Lung (tissue), 12 donors: ENCODE data around the gene KPNA6. TPM values are rescaled to one million over a fixed set of nuclear protein-coding genes. Genes with fewer than 3 reads are reported as not detected.

Experiments
- ATAC-seq: fragments of 200-7000 bp; cut with Tn5 transposase; one replicate; pipeline ENCODE4 v1.9.1; 2020; ENCODE audit warnings: moderate number of reproducible peaks; ENCODE audit not compliant: insufficient read depth, low FRiP score
- DNase-seq, 3 donors: peaks; one replicate each; pipeline ENCODE4 v3.0.0-alpha.2; 2013 to 2017
- H3K27ac ChIP-seq, 2 donors: one replicate each; pipeline ENCODE4 v1.5.1; 2013; ENCODE audit warnings: mild to moderate bottlenecking in 2 of 2, moderate library complexity in 2 of 2, control low read depth in 1 of 2, inconsistent platforms in 1 of 2, low read depth in 1 of 2, low read length in 1 of 2
- H3K27me3 ChIP-seq, 3 donors: one replicate each; pipeline ENCODE4 v1.5.1; 2013; ENCODE audit warnings: low read length in 2 of 3; ENCODE audit not compliant: control insufficient read depth in 3 of 3, insufficient read depth in 3 of 3
- H3K36me3 ChIP-seq, 4 donors: one replicate each; pipeline ENCODE4 v1.5.1; 2013; ENCODE audit warnings: low read length in 4 of 4, mild to moderate bottlenecking in 1 of 4, moderate library complexity in 1 of 4; ENCODE audit not compliant: control insufficient read depth in 4 of 4, insufficient read depth in 4 of 4
- H3K4me1 ChIP-seq, 5 donors: one replicate each; pipeline ENCODE4 v1.5.1; 2013; ENCODE audit warnings: low read length in 5 of 5, mild to moderate bottlenecking in 2 of 5, moderate library complexity in 1 of 5; ENCODE audit not compliant: control insufficient read depth in 5 of 5, insufficient read depth in 5 of 5
- H3K4me3 ChIP-seq: one replicate; pipeline ENCODE4 v1.5.1; 2013; ENCODE audit warnings: mild to moderate bottlenecking, control low read depth, moderate library complexity
- H3K9ac ChIP-seq, 2 donors: one replicate each; pipeline ENCODE4 v1.5.1; 2013; ENCODE audit warnings: low read length in 2 of 2, control low read depth in 1 of 2; ENCODE audit not compliant: insufficient read depth in 1 of 2
- H3K9me3 ChIP-seq, 4 donors: one replicate each; pipeline ENCODE4 v1.5.1; 2013; ENCODE audit warnings: low read length in 3 of 4, mild to moderate bottlenecking in 1 of 4, moderate library complexity in 1 of 4; ENCODE audit not compliant: control insufficient read depth in 4 of 4, insufficient read depth in 3 of 4
- WGBS, 2 donors: extraction: QIAGEN DNeasy Blood & Tissue Kit; methylation state at CpG; one replicate each; pipeline ENCODE4 v1.1.7; 2013; 5-methylcytosine and 5-hydroxymethylcytosine counted together
- polyA plus RNA-seq, 2 donors: library from polyadenylated mRNA; stranded (reverse); fragments of 200-250 nt; gene quantifications; one replicate each; pipeline ENCODE4 v1.2.1, GENCODE V29; 2013
- total RNA-seq, 2 donors: library from RNA; depleted of rRNA in 1 of 2; stranded (reverse); fragments of >200 nt in 1 of 2; gene quantifications; one replicate each; pipeline ENCODE4 v1.2.1, GENCODE V29; 2014 to 2021
- TF ChIP-seq, protein P1 (sequence below): IDR thresholded peaks from 2 replicates; pipeline ENCODE4 v1.5.1; 2012; ENCODE audit warnings: mild to moderate bottlenecking; ENCODE audit errors: control extremely low read depth, extremely low read depth
- donor health status: control.
- donor health status: control.
- donor health status: Bipolar disorder and iron deficiency.
- donor health status: healthy.
- donor health status: DM: yes; HTN: yes; CAD: no.

The KPNA6 gene
- total and polyA plus RNA-seq, 4 donors: 7.9 to 54.0 (median 23.2) TPM

DNA sequence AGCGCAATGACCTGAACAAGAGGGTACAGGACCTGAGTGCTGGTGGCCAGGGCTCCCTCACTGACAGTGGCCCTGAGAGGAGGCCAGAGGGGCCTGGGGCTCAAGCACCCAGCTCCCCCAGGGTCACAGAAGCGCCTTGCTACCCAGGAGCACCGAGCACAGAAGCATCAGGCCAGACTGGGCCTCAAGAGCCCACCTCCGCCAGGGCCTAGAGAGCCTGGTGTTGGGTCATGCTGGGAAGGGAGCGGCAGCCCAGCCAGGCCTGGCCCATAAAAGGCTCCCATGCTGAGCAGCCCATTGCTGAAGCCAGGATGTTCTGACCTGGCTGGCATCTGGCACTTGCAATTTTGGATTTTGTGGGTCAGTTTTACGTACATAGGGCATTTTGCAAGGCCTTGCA, 87.1 kb downstream of the KPNA6 start:
- 96% methylated on average over 6 of the region's 6 CpGs for WGBS, 2 donors
- Histone ChIP-seq H3K36me3 (peaks cover 39 to 61% (median 45%) of the 10 kb centered on the region in 4 donors), H3K27ac (no peak overlapping the region), H3K4me1 (peaks cover 0 to 7% (median 0%) of the 10 kb centered on the region in 5 donors), H3K4me3 (no peak overlapping the region), H3K9ac (no peak overlapping the region), H3K9me3 (no peaks in the 10 kb centered on the region), H3K27me3 (no peaks in the 10 kb centered on the region)
- TF ChIP-seq, protein P1, sequence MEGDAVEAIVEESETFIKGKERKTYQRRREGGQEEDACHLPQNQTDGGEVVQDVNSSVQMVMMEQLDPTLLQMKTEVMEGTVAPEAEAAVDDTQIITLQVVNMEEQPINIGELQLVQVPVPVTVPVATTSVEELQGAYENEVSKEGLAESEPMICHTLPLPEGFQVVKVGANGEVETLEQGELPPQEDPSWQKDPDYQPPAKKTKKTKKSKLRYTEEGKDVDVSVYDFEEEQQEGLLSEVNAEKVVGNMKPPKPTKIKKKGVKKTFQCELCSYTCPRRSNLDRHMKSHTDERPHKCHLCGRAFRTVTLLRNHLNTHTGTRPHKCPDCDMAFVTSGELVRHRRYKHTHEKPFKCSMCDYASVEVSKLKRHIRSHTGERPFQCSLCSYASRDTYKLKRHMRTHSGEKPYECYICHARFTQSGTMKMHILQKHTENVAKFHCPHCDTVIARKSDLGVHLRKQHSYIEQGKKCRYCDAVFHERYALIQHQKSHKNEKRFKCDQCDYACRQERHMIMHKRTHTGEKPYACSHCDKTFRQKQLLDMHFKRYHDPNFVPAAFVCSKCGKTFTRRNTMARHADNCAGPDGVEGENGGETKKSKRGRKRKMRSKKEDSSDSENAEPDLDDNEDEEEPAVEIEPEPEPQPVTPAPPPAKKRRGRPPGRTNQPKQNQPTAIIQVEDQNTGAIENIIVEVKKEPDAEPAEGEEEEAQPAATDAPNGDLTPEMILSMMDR: no peak
- DNase-seq (no peak), ATAC-seq (no peak)

DNA sequence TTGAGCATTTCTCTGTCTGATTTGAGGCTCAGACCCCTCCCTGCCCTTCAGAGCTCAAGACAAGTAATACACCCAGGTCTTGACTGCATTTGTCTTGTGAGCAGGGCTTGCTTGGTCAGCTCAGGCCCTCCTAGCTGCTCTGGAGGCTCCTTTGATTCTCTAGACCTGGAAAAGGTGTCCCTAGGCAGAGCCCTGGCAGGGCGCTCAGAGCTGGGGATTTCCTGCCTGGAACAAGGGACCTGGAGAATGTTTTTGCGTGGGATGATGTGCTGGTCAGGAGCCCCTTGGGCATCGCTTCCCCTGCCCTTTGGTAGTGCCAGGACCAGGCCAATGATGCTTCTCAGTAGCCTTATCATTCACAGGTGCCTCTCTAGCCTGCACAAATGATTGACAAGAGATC, 87.7 kb downstream of the KPNA6 start:
- Histone ChIP-seq H3K27ac (no peak overlapping the region), H3K9ac (no peak overlapping the region), H3K4me3 (no peak overlapping the region), H3K27me3 (no peaks in the 10 kb centered on the region), H3K9me3 (no peaks in the 10 kb centered on the region), H3K4me1 (peaks cover 0 to 8% (median 0%) of the 10 kb centered on the region in 5 donors), H3K36me3 (peaks cover 34 to 57% (median 40%) of the 10 kb centered on the region in 4 donors)
- TF ChIP-seq, protein P1: no peak
- 91 to 100% methylated on average over 3 of the region's 3 CpGs for WGBS, 2 donors
- no peak for DNase-seq
- ATAC-seq: no peak

- DNase-seq: no peak
- Histone ChIP-seq H3K9ac (no peak overlapping the region), H3K9me3 (no peaks in the 10 kb centered on the region), H3K27ac (no peak overlapping the region), H3K36me3 (peaks cover 31 to 51% (median 37%) of the 10 kb centered on the region in 4 donors), H3K4me3 (no peak overlapping the region), H3K4me1 (peaks cover 0 to 10% (median under 1%) of the 10 kb centered on the region in 5 donors), H3K27me3 (no peaks in the 10 kb centered on the region)
- ATAC-seq: no peak
- TF ChIP-seq, protein P1: no peak
Measured at GRCh38 chr1:32195972-32196823, 88.3 kb downstream of the KPNA6 start.
